GM21825 (cell line): Measurements from ENCODE around the gene ZNF624.

Experiments used
- ATAC-seq: cut with Tn5 transposase; IDR thresholded peaks from one replicate; pipeline ENCODE4 v1.9.1; 2021; ENCODE audit warnings: mild to moderate bottlenecking, moderate library complexity; ENCODE audit not compliant: unreplicated experiment

Gene ZNF624

GRCh38 chr17:16593356-16594102, 60.1 kb downstream of the ZNF624 start:
- no peak for ATAC-seq

GRCh38 chr17:16589097-16589969, 64.3 kb downstream of the ZNF624 start:
- no peak for ATAC-seq

- no peak for ATAC-seq
Observed at GRCh38 chr17:16585796-16586195, 67.9 kb downstream of the ZNF624 start.

GRCh38 chr17:16584273-16584995, 69.2 kb downstream of the ZNF624 start:
- no peak for ATAC-seq

- ATAC-seq = no peak
Observed at GRCh38 chr17:16583781-16584180, 69.9 kb downstream of the ZNF624 start.

GRCh38 chr17:16573466-16573865, 80.2 kb downstream of the ZNF624 start:
- no peak for ATAC-seq
